Measurements from ENCODE around the gene UTP25. TPM values are rescaled to one million over a fixed set of nuclear protein-coding genes. Genes with fewer than 3 reads are reported as not detected.

UTP25 gene
- total RNA-seq, 1 experiment from 2014 or later: 4.8 TPM

- no peak for TF ChIP-seq PRDM15 (CRISPR knock-in tag; IDR thresholded peaks at IDR 0.05)
- no peak for TF ChIP-seq USF2 (CRISPR knock-in tag; IDR thresholded peaks at IDR 0.05)
- TF ChIP-seq CREM (CRISPR knock-in tag; IDR thresholded peaks at IDR 0.05): no peak
- TF ChIP-seq ZNF263 (CRISPR knock-in tag; IDR thresholded peaks at IDR 0.05; ENCODE audit: low read depth): no peak
- TF ChIP-seq ZNF671 (CRISPR knock-in tag; IDR thresholded peaks at IDR 0.05): no peak
- no peak for TF ChIP-seq FOXJ3 (CRISPR knock-in tag; IDR thresholded peaks at IDR 0.05; ENCODE audit: borderline replicate concordance)
- no peak for TF ChIP-seq CTCF (IDR thresholded peaks at IDR 0.05)
These were observed 10.1 kb upstream of the UTP25 start (continued) for GRCh38 chr1:209817691-209818090.

GRCh38 chr1:209819058-209819457, 8.7 kb upstream of the UTP25 start:
- Mint-ChIP-seq H3K36me3 (no peaks in the 10 kb centered on the region), H3K4me3 (no peak overlapping the region), H3K27ac (no peak overlapping the region), H3K4me1 (peaks cover 3% of the 10 kb centered on the region; the same call in 1 of the 2 replicates), H3K9me3 (no peaks in the 10 kb centered on the region), H3K27me3 (ENCODE audit: low read depth) (peaks cover 22% of the 10 kb centered on the region)
- no peak for DNase-seq (ENCODE audit: low spot score)
- CTCF ChIA-PET: interaction anchor here (0.5 to 1.1 kb wide), 2 partner anchors 9 to 108 kb away, joined by 3 to 4 read pairs; partner anchors contain the start of gene UTP25
- ATAC-seq: no peak
- POLR2A ChIA-PET: no interaction called here
- no peak for TF ChIP-seq RELA (CRISPR knock-in tag; IDR thresholded peaks at IDR 0.05; ENCODE audit: borderline replicate concordance)
- no peak for TF ChIP-seq ZNF512 (CRISPR knock-in tag; IDR thresholded peaks at IDR 0.05; ENCODE audit: borderline replicate concordance)
- no peak for TF ChIP-seq ESRRA (CRISPR knock-in tag; IDR thresholded peaks at IDR 0.05; ENCODE audit: borderline replicate concordance)
- no peak for TF ChIP-seq ZNF263 (CRISPR knock-in tag; IDR thresholded peaks at IDR 0.05; ENCODE audit: low read depth)
- no peak for TF ChIP-seq PRDM15 (CRISPR knock-in tag; IDR thresholded peaks at IDR 0.05)
- no peak for TF ChIP-seq ATF2 (CRISPR knock-in tag; IDR thresholded peaks at IDR 0.05; ENCODE audit: borderline replicate concordance, low read depth)
- no peak for TF ChIP-seq NFYB (CRISPR knock-in tag; conservative IDR thresholded peaks at IDR 0.05; ENCODE audit: low read depth)
- TF ChIP-seq HMGXB4 (CRISPR knock-in tag; IDR thresholded peaks at IDR 0.05): no peak
- TF ChIP-seq OVOL2 (CRISPR knock-in tag; IDR thresholded peaks at IDR 0.05; ENCODE audit: borderline replicate concordance): no peak
- TF ChIP-seq ZMAT4 (CRISPR knock-in tag; IDR thresholded peaks at IDR 0.05): no peak
- TF ChIP-seq ETV6 (CRISPR knock-in tag; IDR thresholded peaks at IDR 0.05): no peak
- TF ChIP-seq STAT6 (CRISPR knock-in tag; conservative IDR thresholded peaks at IDR 0.05; ENCODE audit: low read depth): no peak
